GF-D8 (cell line): Measurements from ENCODE around the gene TMTC1.
A peak's percentile ranks its signal among the peaks of the same experiment; 100 is the strongest.

ENCODE experiments used
- DNase-seq: peaks from one replicate; lab custom pipeline; 2025; lab: John Stamatoyannopoulos, UW

The TMTC1 gene

GRCh38 chr12:29537298-29537697 lies 246.4 kb downstream of the TMTC1 start:
- DNase-seq = no peak

- no peak for DNase-seq
Observed at GRCh38 chr12:29534935-29535334, 248.8 kb downstream of the TMTC1 start.

GRCh38 chr12:29533815-29534489 lies 249.8 kb downstream of the TMTC1 start:
- no peak for DNase-seq

- no peak for DNase-seq
Observed at GRCh38 chr12:29531471-29531870, 252.3 kb downstream of the TMTC1 start.

- no peak for DNase-seq
Observed at GRCh38 chr12:29530436-29530835, 253.3 kb downstream of the TMTC1 start.

GRCh38 chr12:29528161-29528560 lies 255.6 kb downstream of the TMTC1 start:
- DNase-seq = no peak

GRCh38 chr12:29521951-29522350 lies 261.8 kb downstream of the TMTC1 start:
- DNase-seq = no peak

GRCh38 chr12:29519585-29520182 lies 264.1 kb downstream of the TMTC1 start:
- no peak for DNase-seq

- DNase-seq = no peak
Observed at GRCh38 chr12:29518407-29518806, 265.3 kb downstream of the TMTC1 start.

GRCh38 chr12:29517264-29517663 lies 266.5 kb downstream of the TMTC1 start:
- DNase-seq = peak; percentile 13

- no peak for DNase-seq
Observed at GRCh38 chr12:29516431-29516875, 267.3 kb downstream of the TMTC1 start.

- no peak for DNase-seq
Observed at GRCh38 chr12:29510591-29511185, 273.1 kb downstream of the TMTC1 start.

- DNase-seq = no peak
Observed at GRCh38 chr12:29509503-29509902, 274.2 kb downstream of the TMTC1 start.

GRCh38 chr12:29508949-29509348 lies 274.8 kb downstream of the TMTC1 start:
- no peak for DNase-seq

GRCh38 chr12:29505122-29505521 lies 278.6 kb downstream of the TMTC1 start:
- no peak for DNase-seq

GRCh38 chr12:29503283-29503682 lies 280.5 kb downstream of the TMTC1 start:
- no peak for DNase-seq

- no peak for DNase-seq
Observed at GRCh38 chr12:29499235-29499634, 284.5 kb downstream of the TMTC1 start.

GRCh38 chr12:29497588-29497987 lies 286.2 kb downstream of the TMTC1 start, which contains the start of gene OVCH1:
OVCH1 (minus strand) TSS chr12:29497686; CDS start chr12:29497686, 0 bp downstream.
- DNase-seq = no peak

- DNase-seq = peak; percentile 2
Observed at GRCh38 chr12:29492891-29493290, 290.9 kb downstream of the TMTC1 start.

- no peak for DNase-seq
Observed at GRCh38 chr12:29486972-29487371, 296.8 kb downstream of the TMTC1 start.

GRCh38 chr12:29463198-29463597 lies 320.5 kb downstream of the TMTC1 start:
- DNase-seq = peak; percentile 17

- no peak for DNase-seq
Observed at GRCh38 chr12:29460082-29460481, 323.7 kb downstream of the TMTC1 start.

- no peak for DNase-seq
Observed at GRCh38 chr12:29455087-29455486, 328.7 kb downstream of the TMTC1 start.
